ENCODE measurements around the gene STPG4.

STPG4 gene

GRCh38 chr2:47086054-47086471 is 69.0 kb downstream of the STPG4 start:
- DNase-seq, result no peak

DNA sequence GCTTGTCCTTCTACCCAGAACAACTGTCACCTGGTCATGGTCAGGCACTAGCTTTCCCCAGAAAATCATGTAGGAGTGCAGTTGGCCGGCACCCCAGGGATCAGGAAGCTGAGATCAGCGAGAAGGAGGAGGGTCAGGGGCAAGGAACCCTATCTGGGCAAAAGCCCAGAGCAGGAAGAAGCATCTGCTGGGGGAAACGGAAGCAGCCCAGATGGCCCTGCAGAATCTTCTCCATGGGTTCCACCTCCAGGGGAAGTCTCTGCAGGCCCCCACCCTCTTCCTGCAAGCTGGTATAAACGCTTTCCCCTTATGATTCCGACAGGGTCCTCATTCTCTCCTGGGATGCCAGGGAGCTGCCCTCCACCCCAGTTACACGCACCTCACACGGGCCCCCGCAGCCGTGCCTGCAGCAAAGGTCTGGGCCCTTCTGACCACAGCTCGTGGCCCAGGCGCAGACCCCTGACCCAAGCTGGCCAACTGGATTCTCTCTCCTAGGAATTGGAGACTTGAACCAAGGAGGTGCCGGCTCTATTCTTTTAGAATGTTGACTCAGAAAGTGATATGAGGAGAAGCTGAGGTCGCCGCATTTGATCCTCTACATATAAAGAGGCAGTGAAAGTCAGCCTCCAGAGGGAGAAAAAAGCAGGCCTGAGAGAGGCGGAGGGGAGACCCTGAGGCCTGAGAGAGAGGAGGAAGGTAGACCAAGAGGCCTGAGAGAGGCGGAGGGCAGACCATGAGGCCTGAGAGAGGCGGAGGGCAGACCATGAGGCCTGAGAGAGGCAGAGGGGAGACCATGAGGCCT is 71.0 kb downstream of the STPG4 start:
- no peak for DNase-seq

- no peak for DNase-seq
Observed at GRCh38 chr2:47083485-47083884, 71.6 kb downstream of the STPG4 start.

DNA sequence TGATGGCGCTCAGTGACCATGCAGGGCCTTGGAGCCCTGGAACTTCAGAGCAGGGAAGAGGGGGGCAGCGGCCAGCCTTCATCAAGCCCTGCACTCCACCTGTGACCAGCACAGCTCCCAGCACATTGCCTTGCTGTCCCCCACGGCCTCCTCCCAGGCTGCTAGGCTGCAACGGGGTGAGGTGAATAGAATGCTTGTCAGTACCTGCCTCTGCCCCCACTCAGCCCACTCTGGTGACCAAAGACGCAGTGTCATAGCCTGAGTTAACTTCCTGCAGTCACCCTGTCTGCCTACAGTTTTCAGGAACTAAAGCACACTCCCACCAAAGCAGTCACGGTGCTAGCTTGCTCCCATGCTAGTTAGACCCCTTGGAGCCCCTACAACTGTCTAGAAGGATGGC is 72.1 kb downstream of the STPG4 start:
- DNase-seq, result no peak

GRCh38 chr2:47080888-47081301 is 74.2 kb downstream of the STPG4 start:
- DNase-seq, result no peak

- DNase-seq, result no peak
Observed at GRCh38 chr2:47079515-47080412, 75.3 kb downstream of the STPG4 start.

DNA sequence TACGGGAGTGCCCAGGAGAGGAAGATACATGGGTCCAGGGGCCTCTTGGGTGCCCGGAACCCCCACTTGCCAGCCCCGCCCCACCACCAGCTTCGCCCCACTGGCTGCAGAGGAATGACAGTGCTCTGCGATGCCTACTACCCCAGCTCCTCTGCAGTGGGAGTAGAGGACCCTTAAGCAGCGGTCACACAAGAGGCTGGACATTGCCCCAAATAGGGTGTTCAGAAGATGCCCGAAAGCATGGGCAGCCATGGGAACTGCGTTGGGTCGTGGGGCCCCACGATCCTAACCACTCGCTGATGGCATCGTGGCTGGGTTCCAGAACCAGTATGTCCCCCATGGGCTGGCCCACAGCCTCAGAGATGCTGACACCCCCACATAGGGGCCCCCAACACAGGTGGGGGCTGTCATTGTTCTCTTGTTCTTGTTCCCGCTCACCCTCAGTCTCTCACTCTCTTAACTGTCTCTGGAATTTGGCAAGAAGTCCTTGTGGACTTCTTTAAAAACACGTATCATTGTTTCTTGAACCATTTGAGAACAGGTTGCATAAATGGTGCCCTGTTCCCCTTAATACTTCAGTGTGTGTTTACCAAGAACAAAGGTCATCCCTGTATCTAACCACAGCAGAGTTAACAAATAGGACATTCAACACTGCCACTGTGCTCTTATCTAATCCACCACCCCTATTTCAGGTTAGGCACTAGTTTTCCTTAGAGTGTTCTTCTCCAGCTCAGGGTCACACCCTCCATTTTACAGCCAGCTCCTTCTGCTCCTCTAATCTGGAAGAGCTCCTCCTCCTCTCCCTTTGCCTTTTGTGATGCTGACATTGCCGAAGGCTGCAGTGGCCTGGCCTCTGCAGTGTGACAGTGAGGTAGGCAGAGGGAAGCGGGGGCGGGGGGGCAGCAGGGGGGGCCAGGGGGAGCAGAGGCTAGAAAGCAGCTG is 76.3 kb downstream of the STPG4 start:
- DNase-seq, result no peak

GRCh38 chr2:47077442-47078117 is 77.5 kb downstream of the STPG4 start:
- DNase-seq, result no peak

GRCh38 chr2:47076586-47077441 is 78.3 kb downstream of the STPG4 start:
- no peak for DNase-seq

GRCh38 chr2:47076126-47076506 is 79.0 kb downstream of the STPG4 start:
- DNase-seq, result no peak

DNA sequence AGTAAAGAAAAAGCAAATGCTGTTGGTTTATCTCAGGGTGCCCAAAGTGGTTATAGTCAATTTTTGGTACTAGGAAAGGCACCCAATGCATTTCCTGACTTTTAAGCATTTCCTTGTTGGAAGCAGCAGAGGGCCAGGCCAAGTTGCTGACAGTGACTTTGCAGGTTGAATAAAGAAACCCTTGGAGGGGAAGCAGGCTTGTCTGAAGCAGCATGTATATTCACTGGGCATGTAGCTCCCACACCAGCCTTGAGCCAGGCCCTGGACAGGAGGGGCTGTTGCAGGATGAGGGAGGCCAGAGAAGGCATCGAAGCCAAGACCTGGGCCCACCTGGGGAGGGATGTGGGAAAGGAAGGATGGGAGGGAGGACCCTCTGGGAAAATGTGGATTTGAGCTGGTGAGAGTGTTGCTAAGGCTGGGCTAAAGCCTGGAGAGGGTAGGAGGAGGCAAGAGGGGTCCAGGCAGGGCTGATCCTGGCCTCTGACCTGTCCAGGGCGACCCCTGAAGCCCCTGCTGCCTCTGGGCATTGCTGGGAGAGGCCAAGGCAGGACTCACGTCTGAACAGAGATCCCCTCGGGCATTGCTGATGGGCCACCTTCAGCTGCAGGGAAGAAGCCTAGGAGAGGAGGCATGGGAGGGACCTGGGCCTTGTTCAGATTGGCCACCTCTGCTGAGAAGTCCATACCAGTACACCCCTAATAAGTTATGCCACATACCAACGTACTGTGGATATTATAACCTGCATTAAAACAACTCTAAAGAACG is 79.6 kb downstream of the STPG4 start:
- no peak for DNase-seq

- DNase-seq, result no peak
Observed at GRCh38 chr2:47074691-47075090, 80.4 kb downstream of the STPG4 start.

DNA sequence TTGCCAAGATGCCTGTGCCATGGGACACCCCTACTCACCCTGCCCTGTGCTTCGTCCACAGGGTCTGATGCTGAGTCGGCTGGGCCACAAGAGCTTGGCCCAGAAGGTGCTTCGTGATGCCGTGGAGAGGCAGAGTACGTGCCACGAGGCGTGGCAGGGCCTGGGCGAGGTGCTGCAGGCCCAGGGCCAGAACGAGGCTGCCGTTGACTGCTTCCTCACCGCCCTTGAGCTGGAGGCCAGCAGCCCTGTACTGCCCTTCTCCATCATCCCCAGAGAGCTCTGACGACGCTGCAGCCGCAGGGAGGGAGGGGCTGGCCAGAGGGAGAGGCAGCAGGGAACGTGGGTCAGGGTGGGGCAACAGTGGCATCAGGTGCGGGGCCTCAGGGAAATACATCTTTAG is 81.5 kb downstream of the STPG4 start:
- DNase-seq, result no peak

GRCh38 chr2:47073217-47073616 is 81.9 kb downstream of the STPG4 start:
- no peak for DNase-seq

DNA sequence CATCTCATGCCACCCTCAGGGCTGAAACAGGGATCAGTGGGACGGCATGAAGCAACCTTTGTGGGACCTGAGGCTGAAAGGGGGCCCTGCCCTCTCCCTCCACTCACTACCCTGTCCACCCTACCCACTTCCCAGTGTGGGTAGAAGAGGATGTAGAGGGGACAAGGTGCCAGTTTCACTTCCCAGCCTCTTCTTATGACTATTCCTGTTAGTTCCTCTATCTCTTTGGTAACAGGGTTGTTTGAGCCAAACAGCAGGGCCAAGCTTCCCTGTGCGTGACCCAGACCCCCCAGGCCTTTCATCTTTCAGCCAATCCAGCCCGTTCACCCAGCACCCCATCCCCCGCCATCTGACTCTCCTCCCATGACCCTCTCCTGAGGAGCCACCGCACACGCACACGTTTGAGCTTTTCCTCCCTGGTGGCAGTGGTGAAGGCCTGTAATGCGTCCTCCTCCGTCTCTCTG is 82.3 kb downstream of the STPG4 start:
- DNase-seq, result no peak

GRCh38 chr2:47072018-47072691 is 83.0 kb downstream of the STPG4 start:
- DNase-seq, result no peak

DNA sequence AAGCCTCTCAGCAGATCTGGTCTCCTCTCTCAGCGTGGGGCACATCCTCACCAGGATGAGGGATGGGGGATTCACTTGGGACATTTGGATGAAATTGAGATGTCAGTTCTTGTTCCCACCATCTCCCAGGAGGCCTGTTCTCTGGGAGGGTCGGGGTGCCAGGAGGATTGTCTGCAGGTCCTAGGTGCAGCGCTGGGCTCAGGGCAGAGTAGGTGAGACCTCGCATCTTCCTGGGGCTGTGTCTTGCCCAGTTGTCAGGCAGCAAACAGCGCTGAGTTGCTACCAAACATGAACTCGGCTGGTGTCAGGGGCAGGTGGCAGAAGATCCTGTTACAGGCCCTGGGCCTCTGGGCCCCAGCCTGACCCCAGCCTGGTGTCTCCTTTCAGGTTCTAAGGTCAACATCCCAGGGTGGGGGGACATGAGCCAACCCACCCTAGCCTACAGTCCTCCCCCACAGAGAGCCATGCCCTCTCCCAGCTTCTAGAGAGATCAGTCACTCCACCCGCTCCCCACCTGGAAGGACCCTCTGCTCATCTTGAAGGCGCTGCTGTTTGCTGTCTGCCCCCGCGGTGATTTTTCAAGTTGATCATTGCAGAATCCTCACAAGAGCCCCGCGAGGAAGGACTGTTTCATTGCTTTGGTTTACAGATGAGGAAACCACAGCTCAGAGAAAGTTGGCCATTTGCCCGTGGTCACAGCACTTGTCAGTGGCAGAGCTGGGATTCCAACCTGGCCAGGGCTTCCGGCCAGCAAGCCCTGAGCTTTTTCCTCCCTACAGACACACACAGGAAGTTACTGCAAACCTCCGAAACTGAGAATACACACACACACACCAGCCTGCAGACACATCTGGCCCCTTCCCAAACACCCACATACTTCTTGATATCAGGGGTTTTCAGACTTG is 83.9 kb downstream of the STPG4 start:
- no peak for DNase-seq

- no peak for DNase-seq
Observed at GRCh38 chr2:47070155-47070919, 84.8 kb downstream of the STPG4 start.

Measured in NCI-H2029 treated with DMSO at 0.1 percent for 48 hours (cell line).